ENCODE results near the gene SOAT2.
"Not testable (repeated sequence)": the region's sequence is repeated elsewhere in the genome, so short reads cannot be mapped to it uniquely, and the experiment has no call there.

SOAT2 gene

GRCh38 chr12:53152390-53152789 lies 49.1 kb downstream of the SOAT2 start:
- DNase-seq, result no peak

DNA sequence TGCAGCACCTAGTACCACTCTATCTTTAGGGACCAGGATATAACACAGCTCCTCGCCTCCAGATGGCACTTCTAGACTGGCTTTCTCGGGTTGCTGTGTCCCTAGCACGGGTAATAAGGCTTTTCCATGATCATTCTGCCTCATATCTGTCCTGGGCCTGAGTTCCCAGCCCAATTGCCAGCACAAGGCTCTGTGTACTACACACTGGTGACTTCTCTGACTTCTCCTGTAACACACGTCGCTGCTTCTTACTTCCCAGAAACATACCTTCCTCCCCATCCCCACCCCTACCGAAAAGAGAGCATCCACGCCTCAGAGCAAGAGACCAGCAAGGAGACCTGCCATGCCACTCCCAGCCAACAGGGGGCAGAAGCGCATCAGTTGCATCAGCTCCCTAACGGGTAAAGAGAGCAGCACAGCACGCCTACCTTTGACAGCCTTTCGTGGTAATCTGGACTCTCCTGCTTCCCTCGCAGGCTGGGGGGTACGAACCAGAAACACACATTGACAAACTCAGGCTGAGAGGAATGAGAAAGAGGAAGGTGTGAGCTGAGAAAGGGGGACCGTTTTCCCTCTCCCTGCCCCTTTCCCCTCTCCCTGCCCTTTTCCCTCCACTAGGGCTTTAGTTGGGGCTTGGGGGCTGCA lies 56.0 kb downstream of the SOAT2 start:
- DNase-seq, result peak; percentile 62 to 71

DNA sequence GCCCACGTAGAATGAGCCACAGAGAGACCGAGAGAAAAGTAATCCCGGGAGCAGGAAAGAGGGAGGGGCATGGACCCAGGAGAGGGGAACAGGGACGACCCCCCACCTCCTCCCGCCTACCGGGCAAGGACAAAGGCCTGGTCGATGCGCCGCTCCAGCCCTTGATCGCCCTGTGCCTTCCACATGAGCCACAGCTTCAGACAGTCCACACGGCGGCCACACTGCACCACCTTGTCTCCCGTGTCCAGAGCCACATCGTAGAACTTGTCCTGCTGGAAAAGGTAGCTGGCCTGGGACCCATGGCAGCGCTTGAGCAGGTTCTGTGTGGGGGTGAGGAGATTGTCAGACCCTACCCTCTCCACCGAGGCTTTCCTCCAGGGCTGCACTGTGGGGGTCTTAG lies 56.7 kb downstream of the SOAT2 start:
- no peak for DNase-seq

DNA sequence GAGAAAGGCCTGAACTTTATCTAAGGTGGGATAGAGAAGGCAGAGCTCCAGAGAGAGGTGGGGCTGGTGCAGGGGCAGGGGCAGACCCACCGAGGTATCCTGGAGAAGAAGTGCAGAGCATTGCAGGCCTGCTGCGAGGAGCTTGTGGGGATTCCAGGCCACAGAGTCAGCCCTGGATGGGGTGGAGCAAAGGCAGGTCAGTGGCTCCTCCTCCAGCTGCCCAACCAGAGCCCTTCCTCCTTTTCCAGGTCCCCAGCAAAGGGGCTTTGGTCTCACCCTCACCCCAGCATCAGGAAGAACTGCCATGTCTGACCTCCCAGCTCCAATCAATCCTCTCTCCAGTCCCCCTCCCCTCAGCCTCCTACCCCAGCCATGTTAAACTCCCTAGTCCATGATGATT lies 57.4 kb downstream of the SOAT2 start:
- no peak for DNase-seq

DNA sequence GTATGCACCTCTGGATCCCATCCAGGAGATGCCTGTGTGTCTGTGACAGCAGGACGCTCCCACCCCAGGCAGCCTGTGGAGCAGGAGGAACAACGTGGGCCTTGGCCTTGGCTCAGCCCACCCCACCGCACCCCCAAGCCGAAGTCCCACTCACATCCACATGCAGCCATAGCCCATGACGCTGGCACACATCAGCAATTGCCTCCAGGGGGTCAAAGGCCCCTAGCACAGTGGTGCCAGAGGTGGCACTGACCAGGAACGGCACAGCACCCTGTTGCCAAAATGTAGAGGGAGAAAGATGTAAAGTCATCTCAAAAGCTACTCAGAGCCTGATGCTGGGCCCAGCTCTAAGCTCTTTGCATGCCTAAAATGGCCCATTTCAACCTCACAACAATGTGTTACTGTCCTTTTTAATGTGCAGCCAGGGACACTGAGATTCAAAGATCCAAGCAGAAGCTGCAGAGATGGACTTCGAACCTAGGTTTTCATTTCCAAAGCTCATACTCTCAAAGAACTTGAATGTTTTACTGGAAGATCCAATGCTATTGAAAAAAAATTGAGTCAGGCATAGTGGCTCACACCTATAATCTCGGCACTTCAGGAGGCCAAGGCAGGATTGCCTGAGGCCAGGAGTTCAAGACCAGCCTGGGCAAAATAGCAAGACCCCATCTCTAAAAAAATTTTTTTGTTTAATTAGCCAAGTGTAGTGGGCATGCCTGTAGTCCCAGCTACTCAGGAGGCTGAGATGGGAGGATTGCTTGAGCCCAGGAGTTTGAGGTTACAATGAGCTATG lies 58.0 kb downstream of the SOAT2 start:
- DNase-seq, result no peak

DNA sequence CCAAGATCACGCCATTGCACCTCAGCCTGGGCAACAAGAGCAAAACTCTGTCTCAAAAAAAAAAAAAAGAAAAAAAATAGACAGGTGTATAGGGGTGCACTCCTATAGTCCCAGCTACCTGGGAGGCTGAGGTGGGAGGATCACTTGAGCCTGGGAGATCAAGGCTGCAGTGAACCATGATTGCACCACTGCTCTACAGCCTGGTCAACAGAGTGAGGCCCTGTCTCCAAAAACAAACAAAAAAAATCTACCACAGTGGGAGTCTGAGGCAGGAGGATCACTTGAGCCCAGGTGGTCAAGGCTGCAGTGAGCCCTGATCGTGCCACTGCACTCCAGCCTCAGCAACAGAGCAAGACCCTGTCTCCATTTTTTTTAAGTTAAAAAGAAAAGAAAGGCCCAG lies 59.7 kb downstream of the SOAT2 start:
- DNase-seq, result not testable (repeated sequence)

DNA sequence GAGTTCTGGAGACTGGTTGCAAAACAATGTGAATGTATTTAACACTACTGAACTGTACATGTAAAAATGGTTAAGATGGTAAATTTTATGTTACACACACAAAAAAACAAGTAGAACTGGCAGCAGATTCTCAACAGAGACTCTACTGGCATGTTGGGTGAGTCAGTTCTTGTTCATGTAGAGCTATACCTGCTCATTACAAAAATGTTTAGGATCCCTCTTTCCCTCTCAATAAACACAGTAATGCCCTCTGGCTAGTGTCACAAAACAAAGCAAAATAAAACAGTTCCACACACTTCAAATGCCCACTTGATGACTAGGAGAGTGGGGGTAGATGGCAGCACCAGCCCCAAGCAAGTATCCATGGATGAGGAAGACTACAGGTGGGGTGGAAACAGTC lies 63.6 kb downstream of the SOAT2 start:
- no peak for DNase-seq

- DNase-seq, result no peak
These were observed 66.4 kb downstream of the SOAT2 start for GRCh38 chr12:53169644-53170043.

- DNase-seq, result no peak
These were observed 66.9 kb downstream of the SOAT2 start for GRCh38 chr12:53170215-53170614.

GRCh38 chr12:53170876-53171724 lies 67.8 kb downstream of the SOAT2 start:
- DNase-seq, result no peak

- no peak for DNase-seq
These were observed 68.5 kb downstream of the SOAT2 start for GRCh38 chr12:53171725-53172329.

DNA sequence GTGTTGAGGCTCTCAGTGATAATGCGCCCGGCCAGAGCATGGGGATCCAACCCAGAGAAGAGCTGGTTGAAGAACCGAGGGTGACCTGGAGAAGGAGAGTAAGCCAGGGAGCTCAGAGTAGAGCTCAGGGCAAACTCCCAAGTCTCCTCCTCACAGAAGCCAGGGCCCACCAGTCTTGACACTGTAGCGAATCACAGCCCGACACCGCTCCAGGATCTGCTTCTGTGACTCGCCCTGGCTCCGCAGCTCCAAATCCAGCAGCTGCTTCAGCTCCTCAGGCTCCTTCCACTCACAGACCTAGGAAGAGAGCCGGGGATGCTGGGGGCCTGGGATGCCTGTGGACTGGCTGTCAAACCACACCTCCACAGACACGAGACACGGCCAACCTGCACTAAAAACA lies 69.1 kb downstream of the SOAT2 start:
- no peak for DNase-seq

GRCh38 chr12:53173085-53173715 lies 69.9 kb downstream of the SOAT2 start:
- DNase-seq, result no peak

All from NCI-H187 (cell line).